ENCODE measurements around the gene LSM7.

DNA sequence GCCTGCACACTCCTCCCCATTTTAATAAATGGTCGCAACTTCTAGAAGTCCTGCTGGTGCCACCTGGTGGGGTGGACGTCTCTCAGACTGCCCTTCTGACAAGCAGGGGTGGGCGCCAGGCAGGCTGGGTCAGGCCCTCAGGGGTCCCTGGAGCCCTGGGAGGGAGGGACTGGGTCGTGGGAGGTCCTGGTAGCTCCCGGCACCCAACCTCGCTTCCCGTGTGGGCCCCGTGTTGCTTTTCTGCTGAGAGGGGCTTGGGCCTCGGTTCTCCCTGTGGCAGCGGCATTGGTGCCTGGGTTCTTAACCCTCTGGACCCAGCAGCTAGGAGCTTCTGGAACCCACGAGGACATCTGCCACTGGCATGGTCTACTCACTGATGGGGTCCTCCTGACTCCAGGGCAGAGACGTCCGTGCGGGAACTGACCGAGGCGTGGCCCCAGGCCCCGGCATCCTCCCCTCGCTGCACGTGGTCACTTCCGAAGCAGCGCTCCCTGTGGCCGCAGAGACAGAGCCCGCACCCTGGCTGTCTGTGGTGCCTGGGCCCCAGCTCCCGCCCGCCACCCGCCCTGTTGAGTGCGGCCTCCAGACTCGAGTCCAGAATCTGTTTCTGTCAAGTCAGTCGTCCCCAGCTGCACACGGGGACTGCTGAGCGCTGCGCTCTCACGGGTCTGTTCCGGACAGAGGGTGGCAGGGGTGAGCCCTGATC lies 25.7 kb upstream of the LSM7 start:
- TF ChIP-seq POLR2AphosphoS5 (IDR thresholded peaks at IDR 0.05; ENCODE audit: low read depth, low read length) (no peak), CTCF (IDR thresholded peaks at IDR 0.05) (no peak), SIN3A (IDR thresholded peaks at IDR 0.05; ENCODE audit: borderline replicate concordance, insufficient read depth, low read depth, low read length) (no peak)

Measured in Panc1 (cell line).